Right atrium auricular region (tissue), 2 donors: ENCODE results near the gene PRELP. TPM values are rescaled to one million over a fixed set of nuclear protein-coding genes. Genes with fewer than 3 reads are reported as not detected.

Experiments
- DNase-seq: peaks from one replicate; pipeline ENCODE4 v3.0.0-alpha.2; 2019; ENCODE audit warnings: low spot score
- H3K27ac ChIP-seq, 2 donors: fragments of 200-600 bp; sonication (generic); 1 replicate in 1 of 2; 2 replicates in 1 of 2; pipeline ENCODE4 v1.5.1; 2016 to 2019
- H3K27me3 ChIP-seq, 2 donors: fragments of 200-600 bp; sonication (generic); one replicate each; pipeline versions ENCODE4 v1.5.1 to v1.6.0; 2017 to 2019
- H3K36me3 ChIP-seq: fragments of 200-600 bp; sonication (generic); one replicate; pipeline ENCODE4 v1.5.1; 2016
- H3K4me1 ChIP-seq, 2 donors: fragments of 200-600 bp; sonication (generic); one replicate each; pipeline versions ENCODE4 v1.5.1 to v1.6.0; 2017 to 2019
- H3K4me3 ChIP-seq, 2 donors: fragments of 200-600 bp; sonication (generic); 1 replicate in 1 of 2; 2 replicates in 1 of 2; pipeline ENCODE4 v1.5.1; 2017 to 2019; ENCODE audit warnings: mild to moderate bottlenecking in 1 of 2, moderate library complexity in 1 of 2
- H3K9me3 ChIP-seq, 2 donors: fragments of 200-600 bp; sonication (generic); one replicate each; pipeline ENCODE4 v1.5.1; 2019
- CTCF ChIP-seq, 2 donors: fragments of 200-600 bp; sonication (generic); IDR thresholded peaks; one replicate each; pipeline ENCODE4 v1.5.1; 2019; ENCODE audit warnings: antibody characterized with exemption in 2 of 2
- total RNA-seq, 2 donors: library from RNA; depleted of rRNA; stranded (reverse); fragments of >200 nt; gene quantifications; one replicate each; pipeline ENCODE4 v1.1.0, GENCODE V29; 2016

The PRELP gene
- total RNA-seq, 2 donors from 2014 or later: 54.5 to 243 TPM

DNA sequence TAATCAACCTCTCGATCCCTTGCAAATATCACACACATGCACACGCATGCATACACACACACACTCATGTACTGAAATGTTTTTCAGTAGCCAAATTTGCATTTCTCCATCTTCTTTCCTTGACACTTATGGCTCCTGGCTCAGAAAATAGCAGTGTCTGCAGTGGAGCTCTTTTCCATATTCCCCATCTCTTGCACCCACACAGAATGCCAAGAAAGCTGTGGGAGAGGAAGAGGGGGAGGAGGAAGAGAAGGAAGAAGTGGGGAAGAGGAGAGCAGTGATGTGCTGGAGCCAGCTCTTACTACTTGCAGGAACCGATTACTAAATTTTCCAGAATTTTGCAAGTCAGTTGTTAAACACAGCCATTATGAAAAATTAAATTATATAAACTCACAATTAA, 28.2 kb downstream of the PRELP start:
- Histone ChIP-seq H3K27ac (no peak overlapping the region), H3K4me1 (peaks cover 0 to 25% of the 10 kb centered on the region in 2 donors), H3K9me3 (no peaks in the 10 kb centered on the region), H3K4me3 (no peak overlapping the region), H3K36me3 (no peaks in the 10 kb centered on the region), H3K27me3 (no peaks in the 10 kb centered on the region)
- DNase-seq: no peak
- no peak for TF ChIP-seq CTCF (IDR thresholded peaks at IDR 0.05)

DNA sequence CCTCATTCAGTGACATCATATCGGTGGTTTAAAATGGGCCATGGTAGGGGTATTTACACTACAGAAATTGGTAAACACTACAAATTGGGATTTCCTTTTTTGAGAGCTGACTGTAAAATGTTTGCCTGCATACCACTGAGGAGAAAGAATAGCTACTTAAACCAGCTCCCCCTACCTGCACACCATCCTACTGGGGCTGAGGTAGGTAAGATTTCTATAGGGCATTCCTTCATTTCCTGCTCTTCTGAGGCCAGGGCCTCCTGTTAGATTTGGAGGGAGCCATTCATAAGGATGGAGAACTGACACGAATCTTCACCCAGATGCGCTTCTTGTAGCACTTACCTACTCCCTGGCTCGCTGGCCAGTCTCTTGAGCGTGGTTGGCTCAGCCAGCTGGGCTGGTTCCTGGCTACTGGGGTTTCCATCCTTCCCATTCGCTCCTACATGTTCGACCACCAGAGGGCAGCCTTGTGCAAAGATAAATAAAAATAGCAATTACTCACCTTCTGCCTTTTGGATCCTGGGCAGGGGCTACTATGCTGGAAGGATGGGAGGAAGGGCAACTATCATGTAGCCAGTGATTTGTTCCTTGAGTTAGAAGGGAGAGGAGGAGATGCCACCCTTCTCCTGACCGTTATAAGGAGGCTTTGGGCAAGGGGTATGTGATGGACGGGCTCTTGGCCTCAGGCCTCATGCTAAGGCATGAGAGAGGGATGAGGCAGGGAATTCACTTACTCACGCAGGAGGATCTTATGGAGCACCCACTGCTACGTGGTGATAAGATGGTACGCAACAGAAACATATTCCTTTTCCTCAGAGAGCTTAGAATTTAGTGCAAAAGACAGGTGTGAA, 29.0 kb downstream of the PRELP start:
- no peak overlapping the region for H3K4me3 ChIP-seq
- no peak overlapping the region for H3K27ac ChIP-seq
- H3K4me1 ChIP-seq: peaks cover 0 to 33% of the 10 kb centered on the region in 2 donors
- no peaks in the 10 kb centered on the region for H3K27me3 ChIP-seq
- no peaks in the 10 kb centered on the region for H3K9me3 ChIP-seq
- DNase-seq: peak; percentile 90
- TF ChIP-seq CTCF (IDR thresholded peaks at IDR 0.05): peak; percentile 72 to 92
- no peaks in the 10 kb centered on the region for H3K36me3 ChIP-seq

DNA sequence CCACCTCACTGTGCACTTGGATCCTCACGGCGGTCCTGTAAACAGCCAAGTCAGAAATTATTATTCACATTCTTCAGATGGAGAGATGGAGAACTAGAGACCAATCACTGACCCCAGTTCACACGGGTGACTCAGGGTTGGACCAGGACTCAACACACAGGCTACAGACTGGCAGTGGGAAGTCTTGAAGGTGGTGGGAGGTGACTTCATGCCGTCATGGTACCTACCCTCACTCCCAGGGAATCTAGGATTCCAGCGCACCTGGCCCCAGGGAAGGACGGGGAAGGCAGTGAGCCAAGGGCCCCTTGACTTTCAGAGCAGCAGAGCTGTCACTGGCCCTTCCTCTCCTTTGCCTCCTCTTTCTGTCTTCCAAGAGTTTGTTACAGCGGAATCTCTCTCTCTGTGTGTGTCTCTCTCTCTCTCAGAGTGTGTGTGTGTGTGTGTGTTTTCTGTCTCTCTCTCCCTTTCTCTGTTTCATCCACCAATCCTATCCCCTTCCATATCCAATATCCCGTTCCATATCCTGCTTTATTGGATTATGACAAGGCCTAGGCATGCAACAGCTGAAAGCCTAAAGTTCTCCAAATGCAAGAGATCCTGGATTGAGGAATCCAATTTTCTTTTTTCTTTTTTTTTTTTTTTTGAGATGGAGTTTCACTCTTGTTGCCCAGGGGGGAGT, 30.1 kb downstream of the PRELP start:
- H3K9me3 ChIP-seq: no peaks in the 10 kb centered on the region
- H3K27me3 ChIP-seq: no peaks in the 10 kb centered on the region
- DNase-seq: no peak
- no peak overlapping the region for H3K4me3 ChIP-seq
- peaks cover 0 to 34% of the 10 kb centered on the region in 2 donors for H3K4me1 ChIP-seq
- H3K27ac ChIP-seq: no peak overlapping the region
- no peaks in the 10 kb centered on the region for H3K36me3 ChIP-seq
- TF ChIP-seq CTCF (IDR thresholded peaks at IDR 0.05): no peak

DNA sequence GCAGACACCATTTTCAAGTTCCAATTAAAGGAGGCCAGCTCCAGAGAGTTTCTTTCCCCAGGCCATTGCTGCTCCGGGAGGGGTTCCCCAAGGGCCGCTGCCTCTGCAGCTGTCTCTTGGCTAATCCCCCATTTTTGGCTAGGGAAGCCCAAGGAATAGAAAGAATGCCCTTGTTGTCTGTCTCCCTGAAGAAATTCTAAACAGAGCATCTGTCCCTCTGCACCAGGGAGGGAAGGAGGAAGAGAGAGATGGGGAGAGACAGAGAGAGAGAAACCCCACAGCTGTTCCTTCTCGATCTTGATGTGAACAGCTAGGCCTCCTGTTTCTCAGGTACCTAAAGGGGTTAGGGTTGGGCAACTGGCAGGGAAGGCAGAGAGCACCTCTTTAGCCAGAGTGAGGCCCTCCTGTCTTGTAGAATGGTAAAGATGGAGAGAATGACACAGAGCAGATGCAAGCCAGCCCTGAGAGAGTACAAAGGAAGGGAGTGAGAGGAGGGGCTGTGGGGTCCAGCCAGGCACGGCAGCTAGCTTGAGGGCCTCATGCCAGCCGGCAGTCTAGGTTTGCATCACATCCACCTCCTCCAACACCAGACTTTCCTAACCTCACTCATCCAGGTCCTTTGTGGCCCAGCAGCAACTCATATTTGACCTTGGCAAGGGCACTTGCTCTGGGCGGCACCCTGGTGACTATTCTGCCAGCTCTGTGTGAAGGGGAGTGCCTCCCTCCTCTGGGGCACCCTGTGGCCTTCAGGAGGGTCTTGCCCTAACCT, 31.4 kb downstream of the PRELP start:
- Histone ChIP-seq H3K27me3 (no peaks in the 10 kb centered on the region), H3K4me1 (peaks cover 0 to 42% of the 10 kb centered on the region in 2 donors), H3K36me3 (no peaks in the 10 kb centered on the region), H3K27ac (peak overlapping the region; percentile 73 to 85), H3K9me3 (no peaks in the 10 kb centered on the region), H3K4me3 (no peak overlapping the region)
- no peak for TF ChIP-seq CTCF (IDR thresholded peaks at IDR 0.05)
- no peak for DNase-seq

- Histone ChIP-seq H3K4me1 (peaks cover 0 to 49% of the 10 kb centered on the region in 2 donors), H3K9me3 (no peaks in the 10 kb centered on the region), H3K27ac (peak overlapping the region; percentile 73 to 85), H3K4me3 (no peak overlapping the region), H3K27me3 (no peaks in the 10 kb centered on the region), H3K36me3 (no peaks in the 10 kb centered on the region)
- no peak for TF ChIP-seq CTCF (IDR thresholded peaks at IDR 0.05)
- no peak for DNase-seq
These were observed 32.2 kb downstream of the PRELP start for GRCh38 chr1:203507759-203508158.
